Measurements from ENCODE around the gene TNIP2.
"Not testable (repeated sequence)": the region's sequence is repeated elsewhere in the genome, so short reads cannot be mapped to it uniquely, and the experiment has no call there.

DNA sequence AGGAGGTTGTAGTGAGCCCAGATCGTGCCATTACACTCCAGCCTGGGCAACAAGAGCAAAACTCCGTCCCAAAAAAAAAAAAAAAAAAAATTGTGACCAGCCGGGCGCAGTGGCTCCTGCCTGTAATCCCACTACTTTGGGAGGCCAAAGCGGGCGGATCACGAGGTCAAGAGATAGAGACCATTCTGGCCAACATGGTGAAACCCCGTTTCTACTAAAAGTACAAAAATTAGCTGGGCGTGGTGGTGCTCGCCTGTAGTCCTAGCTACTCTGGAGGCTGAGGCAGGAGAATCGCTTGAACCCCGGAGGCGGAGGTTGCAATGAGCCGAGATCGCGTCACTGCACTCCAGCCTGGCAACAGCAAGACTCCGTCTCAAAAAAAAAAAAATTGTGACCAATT lies 29.3 kb downstream of the TNIP2 start:
- TF ChIP-seq, protein P1, sequence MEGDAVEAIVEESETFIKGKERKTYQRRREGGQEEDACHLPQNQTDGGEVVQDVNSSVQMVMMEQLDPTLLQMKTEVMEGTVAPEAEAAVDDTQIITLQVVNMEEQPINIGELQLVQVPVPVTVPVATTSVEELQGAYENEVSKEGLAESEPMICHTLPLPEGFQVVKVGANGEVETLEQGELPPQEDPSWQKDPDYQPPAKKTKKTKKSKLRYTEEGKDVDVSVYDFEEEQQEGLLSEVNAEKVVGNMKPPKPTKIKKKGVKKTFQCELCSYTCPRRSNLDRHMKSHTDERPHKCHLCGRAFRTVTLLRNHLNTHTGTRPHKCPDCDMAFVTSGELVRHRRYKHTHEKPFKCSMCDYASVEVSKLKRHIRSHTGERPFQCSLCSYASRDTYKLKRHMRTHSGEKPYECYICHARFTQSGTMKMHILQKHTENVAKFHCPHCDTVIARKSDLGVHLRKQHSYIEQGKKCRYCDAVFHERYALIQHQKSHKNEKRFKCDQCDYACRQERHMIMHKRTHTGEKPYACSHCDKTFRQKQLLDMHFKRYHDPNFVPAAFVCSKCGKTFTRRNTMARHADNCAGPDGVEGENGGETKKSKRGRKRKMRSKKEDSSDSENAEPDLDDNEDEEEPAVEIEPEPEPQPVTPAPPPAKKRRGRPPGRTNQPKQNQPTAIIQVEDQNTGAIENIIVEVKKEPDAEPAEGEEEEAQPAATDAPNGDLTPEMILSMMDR (conservative IDR thresholded peaks at IDR 0.05; ENCODE audit: low read depth, low read length), result not testable (repeated sequence)
- not testable (repeated sequence) for TF ChIP-seq EZH2 (IDR thresholded peaks at IDR 0.05; ENCODE audit: low read length, unreplicated experiment); EZH2phosphoT487 (IDR thresholded peaks at IDR 0.05; ENCODE audit: borderline replicate concordance, low read length)
